ENCODE results near the gene OVOL2.
A peak's percentile ranks its signal among the peaks of the same experiment; 100 is the strongest.

GRCh38 chr20:18056174-18057100 is 1.3 kb downstream of the OVOL2 start:
- TF ChIP-seq CTCF (IDR thresholded peaks at IDR 0.05) (no peak), POLR2A (IDR thresholded peaks at IDR 0.05) (peak in 2 of 4 donors; percentile 11 to 30)

Data from esophagus squamous epithelium (tissue), 4 donors.